Neural progenitor cell (in vitro differentiated cells): ENCODE measurements around the gene VWA8.

Experiments used
- EZH2 ChIP-seq: fragments of 200-600 bp; sonication (generic); IDR thresholded peaks from 2 replicates; pipeline ENCODE4 v1.6.1; 2017; ENCODE audit warnings: antibody characterized with exemption, mild to moderate bottlenecking, moderate library complexity
- EZH2phosphoT487 ChIP-seq: fragments of 200-600 bp; sonication (generic); IDR thresholded peaks from 2 replicates; pipeline ENCODE4 v1.6.1; 2017; ENCODE audit warnings: antibody characterized with exemption
- TF ChIP-seq, protein P1 (sequence below): fragments of 200-600 bp; sonication (generic); IDR thresholded peaks from 2 replicates; pipeline ENCODE4 v1.5.1; 2017; ENCODE audit warnings: antibody characterized with exemption, mild to moderate bottlenecking

- TF ChIP-seq, protein P1, sequence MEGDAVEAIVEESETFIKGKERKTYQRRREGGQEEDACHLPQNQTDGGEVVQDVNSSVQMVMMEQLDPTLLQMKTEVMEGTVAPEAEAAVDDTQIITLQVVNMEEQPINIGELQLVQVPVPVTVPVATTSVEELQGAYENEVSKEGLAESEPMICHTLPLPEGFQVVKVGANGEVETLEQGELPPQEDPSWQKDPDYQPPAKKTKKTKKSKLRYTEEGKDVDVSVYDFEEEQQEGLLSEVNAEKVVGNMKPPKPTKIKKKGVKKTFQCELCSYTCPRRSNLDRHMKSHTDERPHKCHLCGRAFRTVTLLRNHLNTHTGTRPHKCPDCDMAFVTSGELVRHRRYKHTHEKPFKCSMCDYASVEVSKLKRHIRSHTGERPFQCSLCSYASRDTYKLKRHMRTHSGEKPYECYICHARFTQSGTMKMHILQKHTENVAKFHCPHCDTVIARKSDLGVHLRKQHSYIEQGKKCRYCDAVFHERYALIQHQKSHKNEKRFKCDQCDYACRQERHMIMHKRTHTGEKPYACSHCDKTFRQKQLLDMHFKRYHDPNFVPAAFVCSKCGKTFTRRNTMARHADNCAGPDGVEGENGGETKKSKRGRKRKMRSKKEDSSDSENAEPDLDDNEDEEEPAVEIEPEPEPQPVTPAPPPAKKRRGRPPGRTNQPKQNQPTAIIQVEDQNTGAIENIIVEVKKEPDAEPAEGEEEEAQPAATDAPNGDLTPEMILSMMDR, result no peak
- TF ChIP-seq EZH2 (no peak), EZH2phosphoT487 (no peak)
Measured at GRCh38 chr13:41962994-41963393, 2.1 kb upstream of the VWA8 start.
